NCI-H345 (cell line): Measurements from ENCODE around the gene PSMB1.
A peak's percentile ranks its signal among the peaks of the same experiment; 100 is the strongest.

Source experiments
- DNase-seq: peaks from one replicate; lab custom pipeline; 2025; lab: John Stamatoyannopoulos, UW

Gene PSMB1

DNA sequence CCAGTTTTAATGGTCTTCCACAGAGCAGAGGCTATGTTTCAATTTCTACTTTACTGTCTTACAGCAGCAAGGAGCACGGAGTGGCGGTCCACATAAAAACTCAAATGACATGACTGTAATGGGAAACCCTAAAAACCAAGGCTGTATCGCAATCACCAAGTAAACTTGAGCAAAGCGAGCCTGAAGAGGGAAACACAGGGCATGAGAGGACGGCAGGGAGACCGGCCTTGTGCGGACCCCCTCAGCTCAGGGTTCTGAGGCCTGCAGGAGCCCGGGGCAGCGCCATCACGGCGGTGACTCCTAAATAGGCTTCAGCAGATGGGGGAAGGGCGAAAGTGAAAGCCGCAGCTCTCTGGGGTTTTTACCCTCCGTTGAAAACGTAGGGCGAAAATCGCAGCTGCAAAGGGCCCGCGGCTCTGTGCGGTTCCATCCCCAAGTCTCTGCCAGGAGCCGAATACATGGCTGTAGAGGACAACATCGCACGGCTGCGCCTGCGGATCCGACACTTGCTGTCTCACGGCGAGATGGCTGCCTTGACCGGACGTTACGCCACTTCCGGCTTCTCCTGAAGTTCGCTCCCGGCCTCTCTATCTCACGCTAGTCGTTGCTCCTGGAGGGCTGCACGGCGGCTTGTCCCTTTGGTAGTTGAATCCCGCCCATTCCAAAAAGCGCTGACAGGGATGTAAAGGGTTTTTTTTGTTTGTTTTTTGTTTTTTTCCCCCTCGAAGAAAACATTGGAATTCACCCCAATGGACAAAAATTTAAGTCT is at the start of gene PSMB1:
Gene PSMB1 (minus strand): TSS at position 543 of the 769 bp plus-strand sequence. CDS start 65 bp downstream, at position 478.
- DNase-seq = peak; percentile 96

DNA sequence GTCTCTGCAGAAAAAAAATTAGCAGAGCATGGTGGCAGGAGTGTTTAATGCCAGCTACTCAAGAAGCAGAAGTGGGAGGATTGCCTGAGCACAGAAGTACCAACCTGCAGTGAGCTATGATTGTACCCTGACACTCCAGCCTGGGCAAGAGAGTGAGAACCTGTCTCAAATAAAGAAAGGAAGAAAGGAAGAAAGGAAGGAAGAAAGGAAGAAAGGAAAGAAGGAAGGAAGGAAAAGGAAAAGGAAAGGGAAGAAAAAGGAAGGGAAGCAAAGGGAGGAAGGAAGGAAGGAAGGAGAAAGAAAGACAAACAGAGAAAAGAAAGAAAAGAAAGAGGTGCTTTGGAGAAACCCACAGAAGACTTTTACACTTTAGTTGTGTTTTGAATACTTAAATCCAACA is 44.2 kb upstream of the PSMB1 start:
- DNase-seq = no peak

GRCh38 chr6:170596426-170596825 is 43.3 kb upstream of the PSMB1 start:
- DNase-seq = no peak

GRCh38 chr6:170590725-170591124 is 37.6 kb upstream of the PSMB1 start:
- DNase-seq = no peak

DNA sequence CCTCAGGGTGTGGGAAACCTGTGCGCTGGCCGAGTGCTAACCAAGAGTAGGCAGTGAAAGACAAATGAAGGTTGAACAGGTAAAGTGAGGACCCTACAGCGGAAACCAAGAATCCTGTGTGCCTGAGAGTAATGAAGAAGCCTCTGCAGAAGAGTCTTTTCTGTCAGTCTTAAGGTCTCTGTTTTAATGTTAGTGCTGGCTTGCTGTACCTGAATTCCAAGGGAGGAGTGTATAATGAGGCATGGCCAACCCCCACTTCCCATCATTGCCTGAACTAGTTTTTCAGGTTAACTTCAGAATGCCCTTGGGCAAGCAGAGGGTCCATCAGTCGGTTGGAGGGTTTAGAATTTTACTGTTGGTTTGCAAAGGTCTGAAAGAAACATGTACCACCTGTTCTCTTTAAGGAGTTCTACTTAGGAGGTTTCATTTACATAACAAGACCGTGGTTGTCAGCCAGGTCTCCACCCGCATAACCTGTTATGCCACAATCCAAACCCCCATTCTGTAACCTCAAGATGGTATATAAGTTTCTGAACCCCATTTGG is 31.9 kb upstream of the PSMB1 start:
- no peak for DNase-seq

- DNase-seq = peak; percentile 94
Measured at GRCh38 chr6:170584181-170584953, 31.3 kb upstream of the PSMB1 start, which contains the start of gene PDCD2. Gene PDCD2, minus strand, starts transcription at chr6:170584637. Its CDS starts 56 bp downstream, at chr6:170584581.

- DNase-seq = no peak
Measured at GRCh38 chr6:170583756-170584180, 30.7 kb upstream of the PSMB1 start.

DNA sequence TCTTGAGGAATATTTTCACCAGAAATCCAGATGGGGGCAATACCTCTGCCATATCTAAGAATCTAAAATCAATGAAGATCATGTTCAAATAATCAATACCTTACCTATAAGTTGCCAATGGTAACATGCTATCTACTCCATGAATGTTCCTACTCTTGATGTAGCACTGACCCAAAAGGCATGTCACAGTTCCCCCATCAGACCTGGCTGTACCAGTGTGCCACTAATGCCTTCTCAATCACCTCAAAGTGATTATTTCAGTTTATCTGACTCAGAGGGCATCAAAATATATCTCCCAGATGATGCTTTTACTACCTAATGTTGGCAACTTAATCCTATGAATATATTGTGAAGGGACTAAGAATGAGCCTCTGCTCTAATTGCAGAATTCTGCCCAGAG is 25.8 kb upstream of the PSMB1 start:
- no peak for DNase-seq

GRCh38 chr6:170575250-170575649 is 22.1 kb upstream of the PSMB1 start:
- DNase-seq = no peak

- no peak for DNase-seq
Measured at GRCh38 chr6:170572704-170573466, 19.8 kb upstream of the PSMB1 start.

DNA sequence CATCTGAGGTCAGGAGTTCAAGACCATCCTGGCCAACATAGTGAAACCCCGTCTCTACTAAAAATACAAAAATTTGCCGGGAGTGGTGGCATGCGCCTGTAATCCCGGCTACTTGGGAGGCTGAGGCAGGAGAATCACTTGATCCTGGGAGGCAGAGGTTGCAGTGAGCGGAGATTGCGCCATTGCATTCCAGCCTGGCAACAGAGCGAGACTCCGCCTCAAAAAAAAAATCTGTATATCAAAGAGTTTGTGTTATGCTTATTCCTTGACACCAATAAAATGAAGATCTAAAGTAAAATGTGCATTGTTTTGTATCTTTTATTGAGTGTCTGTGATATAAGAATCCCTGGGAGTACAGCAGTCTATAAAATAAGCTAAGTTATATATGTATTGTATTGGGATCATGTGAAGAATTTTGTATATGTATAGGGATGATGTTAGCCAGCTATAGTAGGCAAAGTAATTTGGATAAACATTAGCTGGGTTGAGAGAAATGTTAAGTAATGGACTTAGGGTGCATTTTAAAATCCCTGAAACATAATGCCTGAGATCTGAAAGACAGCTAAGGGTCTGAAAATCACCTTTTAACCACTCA is 11.9 kb upstream of the PSMB1 start:
- no peak for DNase-seq

DNA sequence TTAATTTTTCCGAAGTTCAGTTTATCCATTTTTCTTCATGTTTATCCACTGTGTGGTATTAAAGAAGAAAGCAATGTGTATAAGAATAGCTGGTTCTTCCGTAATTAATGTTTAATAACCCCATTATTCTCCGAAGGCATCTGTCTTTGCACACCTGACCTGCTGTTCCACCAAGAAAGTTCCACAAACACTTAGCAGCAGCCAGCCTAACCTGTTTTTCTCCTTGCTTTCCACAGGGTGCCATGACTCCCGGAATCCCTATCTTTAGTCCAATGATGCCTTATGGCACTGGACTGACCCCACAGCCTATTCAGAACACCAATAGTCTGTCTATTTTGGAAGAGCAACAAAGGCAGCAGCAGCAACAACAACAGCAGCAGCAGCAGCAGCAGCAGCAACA is 8.4 kb upstream of the PSMB1 start:
- no peak for DNase-seq

DNA sequence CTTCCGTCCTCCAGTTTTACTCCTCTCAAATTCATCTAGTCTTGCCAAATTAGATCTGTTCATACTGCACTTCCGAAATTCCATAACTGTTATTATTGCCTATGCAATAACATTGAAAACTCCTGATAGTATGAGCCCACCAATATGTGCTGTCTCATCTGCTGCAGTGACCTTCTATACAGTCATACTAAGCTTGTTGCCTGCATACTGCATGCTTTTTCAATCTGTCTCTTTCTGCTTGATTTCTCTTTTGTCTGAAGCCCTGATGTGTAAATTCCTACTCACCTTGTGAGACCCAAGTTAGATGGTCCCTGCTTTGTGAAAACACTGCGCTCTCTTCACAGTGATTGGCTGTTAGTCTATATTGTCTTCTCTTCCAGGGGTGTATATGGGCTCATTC is 2.2 kb upstream of the PSMB1 start:
- no peak for DNase-seq

- DNase-seq = no peak
Measured at GRCh38 chr6:170554796-170555137, 1.7 kb upstream of the PSMB1 start.

GRCh38 chr6:170554013-170554795 is 1.1 kb upstream of the PSMB1 start, which contains the start of gene TBP:
Gene TBP, plus strand, starts transcription at chr6:170554369. Its CDS starts 2,661 bp downstream, at chr6:170557030.
- DNase-seq = peak; percentile 98

DNA sequence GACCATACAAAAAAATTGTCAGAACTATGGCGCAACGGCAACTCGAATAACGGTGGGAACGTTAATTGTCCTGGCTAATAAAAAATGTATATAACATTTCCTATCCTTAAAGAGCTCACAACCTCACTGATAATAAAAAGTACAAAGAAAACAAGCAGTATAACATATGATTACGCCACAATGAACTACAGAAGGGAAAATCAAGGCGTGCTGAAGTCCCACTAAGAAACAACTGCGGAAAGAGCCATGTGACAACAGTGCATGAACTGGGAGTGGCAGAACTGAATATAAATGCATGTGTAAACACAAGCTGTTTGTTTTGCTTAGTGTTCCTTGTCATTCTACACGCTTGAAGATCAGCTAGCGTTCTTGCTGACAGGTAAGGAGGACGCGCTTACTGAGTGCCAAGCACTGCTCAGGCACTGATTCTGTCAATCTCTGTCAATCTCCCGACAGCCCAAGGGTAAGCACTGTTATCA is 466 bp upstream of the PSMB1 start:
- DNase-seq = peak; percentile 71

DNA sequence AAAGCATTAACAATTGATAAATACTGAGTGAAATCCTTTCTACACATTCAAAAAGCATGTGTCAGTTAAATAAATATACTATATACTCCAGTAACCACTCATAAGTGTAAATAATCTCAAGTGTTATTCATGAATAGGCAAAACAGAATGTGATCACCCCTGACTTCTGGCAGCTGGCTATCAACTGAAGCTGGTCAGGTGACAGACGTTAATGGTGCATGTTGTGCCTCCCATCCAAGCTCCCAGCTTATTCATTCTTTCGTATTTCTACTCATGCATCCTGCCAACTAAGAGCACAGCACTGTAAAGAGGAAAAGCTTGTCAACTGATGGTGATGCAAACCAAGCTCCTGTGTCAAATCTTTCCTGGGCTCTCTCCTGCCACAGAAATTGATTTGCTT is 7.7 kb downstream of the PSMB1 start:
- peak; percentile 83 for DNase-seq

- DNase-seq = no peak
Measured at GRCh38 chr6:170542031-170542719, 10.9 kb downstream of the PSMB1 start.

DNA sequence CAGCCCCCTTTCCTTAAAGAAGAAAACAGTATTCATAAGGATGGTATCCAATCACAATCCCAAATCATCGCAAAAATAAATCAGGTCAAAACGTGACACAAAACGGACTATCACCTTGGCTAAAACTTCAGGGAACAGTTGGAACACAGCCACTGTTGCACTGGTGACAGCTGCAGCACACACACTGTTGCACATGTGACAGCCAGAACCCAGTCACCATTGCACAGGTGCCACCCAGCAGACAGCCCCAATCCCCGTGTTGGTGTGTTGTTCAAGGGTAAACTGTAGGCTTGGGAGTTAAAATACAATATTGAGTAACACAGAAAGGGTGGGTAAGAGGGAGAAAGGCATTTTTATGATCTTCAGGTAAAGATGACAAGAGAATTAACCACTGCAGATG is 15.8 kb downstream of the PSMB1 start:
- no peak for DNase-seq

GRCh38 chr6:170536671-170537070 is 16.4 kb downstream of the PSMB1 start:
- no peak for DNase-seq
